ENCODE data around the gene SLIT3.
"Not testable (repeated sequence)": the region's sequence is repeated elsewhere in the genome, so short reads cannot be mapped to it uniquely, and the experiment has no call there.

SLIT3 gene

GRCh38 chr5:169106911-169107706, 193.8 kb downstream of the SLIT3 start:
- no peak for TF ChIP-seq CTCF (conservative IDR thresholded peaks at IDR 0.05; ENCODE audit: low read depth, low read length)
- DNase-seq (ENCODE audit: low read depth): no peak
- H3K4me3 ChIP-seq (ENCODE audit: low read length): no peak overlapping the region

DNA sequence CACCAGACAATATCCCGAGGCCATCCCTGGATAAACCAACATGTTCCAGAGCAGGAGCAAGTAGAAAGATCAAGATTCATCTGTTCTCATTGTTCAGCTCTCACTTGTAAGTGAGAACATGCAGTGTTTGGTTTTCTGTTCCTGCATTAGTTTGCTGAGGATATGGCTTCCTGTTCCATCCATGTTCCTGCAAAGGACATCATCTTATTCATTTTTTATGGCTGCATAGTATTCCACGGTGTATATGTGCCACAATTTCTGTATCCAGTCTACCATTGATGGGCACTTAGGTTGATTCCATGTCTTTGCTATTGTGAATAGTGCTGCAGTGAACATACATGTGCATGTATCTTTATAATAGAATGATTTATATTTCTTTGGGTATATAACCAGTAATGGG, 195.4 kb downstream of the SLIT3 start:
- not testable (repeated sequence) for H3K4me3 ChIP-seq (ENCODE audit: low read length); DNase-seq (ENCODE audit: low read depth)

GRCh38 chr5:169104937-169105494, 195.9 kb downstream of the SLIT3 start:
- no peak overlapping the region for H3K4me3 ChIP-seq (ENCODE audit: low read length)
- no peak for DNase-seq (ENCODE audit: low read depth)
- no peak for TF ChIP-seq CTCF (conservative IDR thresholded peaks at IDR 0.05; ENCODE audit: low read depth, low read length)

DNA sequence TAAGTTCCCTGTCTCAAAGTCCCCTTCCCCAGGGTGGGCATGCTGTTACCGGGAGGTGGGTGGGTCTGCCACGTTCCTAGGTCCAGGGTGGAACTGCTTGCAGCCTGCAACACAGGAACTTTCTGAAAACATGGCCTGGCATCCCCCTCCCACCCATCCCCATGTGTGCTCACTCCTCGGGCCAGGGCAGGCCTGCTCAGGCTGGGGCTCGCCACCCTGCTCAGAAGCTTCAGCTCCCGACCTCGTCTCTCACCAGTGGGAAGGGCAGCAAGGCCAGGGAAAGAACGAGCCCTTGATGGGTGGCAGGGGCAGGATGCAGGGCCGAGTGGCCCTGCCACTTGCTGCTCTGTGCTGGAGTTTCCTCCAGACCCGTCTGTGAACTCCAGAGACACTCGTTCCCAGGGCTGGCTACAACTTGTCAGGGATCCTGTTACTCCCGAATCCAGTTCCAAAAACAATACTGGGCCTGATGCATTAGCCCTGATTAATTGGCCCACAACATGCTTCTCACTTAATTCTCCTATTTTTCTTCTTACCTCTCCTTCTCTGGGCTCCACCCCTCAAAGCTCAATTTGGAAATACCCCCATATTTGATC, 197.3 kb downstream of the SLIT3 start:
- H3K4me3 ChIP-seq (ENCODE audit: low read length): no peak overlapping the region
- no peak for DNase-seq (ENCODE audit: low read depth)
- TF ChIP-seq CTCF (conservative IDR thresholded peaks at IDR 0.05; ENCODE audit: low read depth, low read length): no peak

- DNase-seq (ENCODE audit: low read depth): no peak
- no peak overlapping the region for H3K4me3 ChIP-seq (ENCODE audit: low read length)
- TF ChIP-seq CTCF (conservative IDR thresholded peaks at IDR 0.05; ENCODE audit: low read depth, low read length): no peak
Observed at GRCh38 chr5:169101966-169102365, 199.0 kb downstream of the SLIT3 start.

- no peak overlapping the region for H3K4me3 ChIP-seq (ENCODE audit: low read length)
- no peak for TF ChIP-seq CTCF (conservative IDR thresholded peaks at IDR 0.05; ENCODE audit: low read depth, low read length)
- DNase-seq (ENCODE audit: low read depth): peak; percentile 43
Observed at GRCh38 chr5:169100735-169101075, 200.2 kb downstream of the SLIT3 start.

DNA sequence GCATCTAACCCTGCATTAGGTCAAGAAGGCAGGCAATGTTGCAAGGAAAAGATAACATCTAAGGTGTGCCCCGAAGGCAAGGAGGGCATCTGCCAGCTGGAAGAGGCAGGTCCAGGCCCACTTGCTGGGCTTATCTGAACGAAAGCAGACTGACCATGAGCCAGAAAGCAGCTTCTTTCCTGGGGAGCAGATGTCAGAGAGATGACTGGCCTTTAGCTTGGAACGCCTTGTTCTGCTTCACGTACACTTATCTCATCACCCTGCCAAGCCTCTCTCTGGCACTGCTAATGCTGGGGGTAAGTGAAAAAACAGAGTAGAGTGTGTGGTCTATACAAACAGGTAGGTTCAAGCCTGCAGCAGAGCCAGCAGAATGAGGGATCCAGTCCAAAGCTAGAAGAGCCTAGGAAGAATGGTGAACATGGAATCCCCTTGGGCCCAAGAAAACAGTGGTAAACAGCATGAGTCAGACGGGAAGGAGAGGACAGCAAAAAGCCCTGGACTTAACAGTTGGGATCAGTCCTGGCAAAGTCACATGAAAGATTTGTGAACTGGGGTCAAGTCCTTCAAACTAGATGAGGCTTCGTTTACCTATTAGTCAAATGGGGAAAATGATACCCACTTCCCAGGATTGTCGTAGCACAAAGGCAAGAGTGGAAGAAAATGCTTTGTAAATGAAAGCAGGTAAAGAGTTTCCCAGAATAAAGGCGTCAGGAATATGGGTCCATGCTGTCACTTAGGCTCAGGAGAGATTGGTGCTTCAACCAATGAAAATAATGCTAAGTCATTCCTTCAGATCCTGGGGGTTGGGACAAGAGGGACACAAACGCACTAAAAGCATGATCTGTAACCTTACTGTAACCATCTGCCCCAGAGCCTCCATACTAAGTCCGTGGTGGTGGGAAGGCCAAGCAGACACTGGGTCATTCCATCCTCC, 200.9 kb downstream of the SLIT3 start:
- H3K4me3 ChIP-seq (ENCODE audit: low read length): no peak overlapping the region
- TF ChIP-seq CTCF (conservative IDR thresholded peaks at IDR 0.05; ENCODE audit: low read depth, low read length): no peak
- DNase-seq (ENCODE audit: low read depth): no peak

Measured in retinal pigment epithelial cell (primary cell).